22Rv1 (cell line): ENCODE data around the gene PIH1D2.

Experiments
- CTCF ChIP-seq: fragments of 450-650 bp; IDR thresholded peaks from 2 replicates; pipeline ENCODE4 v1.5.1; 2017; ENCODE audit warnings: mild to moderate bottlenecking
- ZFX ChIP-seq: fragments of 450-650 bp; IDR thresholded peaks from 2 replicates; pipeline ENCODE4 v1.6.1; 2017; ENCODE audit warnings: antibody characterized with exemption, borderline replicate concordance

- TF ChIP-seq ZFX = no peak
- no peak for TF ChIP-seq CTCF
These were observed 23.1 kb downstream of the PIH1D2 start for GRCh38 chr11:112050721-112051120.
